ENCODE measurements around the gene TMEM59L. TPM values are rescaled to one million over a fixed set of nuclear protein-coding genes. Genes with fewer than 3 reads are reported as not detected.

Gene TMEM59L
- total and polyA plus RNA-seq, 9 of the 15 experiments (the other 6 are each of a cell fraction or from before 2014, with no cell fraction given): 0.37 TPM; not detected in 8

- TF ChIP-seq REST (IDR thresholded peaks at IDR 0.05; ENCODE audit: borderline replicate concordance) (no peak), REST (CRISPR knock-in tag; IDR thresholded peaks at IDR 0.05; ENCODE audit: low read depth) (peak; percentile 64; the same call in 1 of the 2 replicates), CC2D1A (IDR thresholded peaks at IDR 0.05) (peak; percentile 43; the same call in 1 of the 2 replicates), ZBTB33 (CRISPR knock-in tag; IDR thresholded peaks at IDR 0.05) (no peak), ZBTB9 (CRISPR knock-in tag; IDR thresholded peaks at IDR 0.05) (0 out of 2 replicates have a peak, but pooled peaks have one; percentile 32), NFIX (CRISPR knock-in tag; IDR thresholded peaks at IDR 0.05; ENCODE audit: low read depth) (no peak), GABPB1 (CRISPR knock-in tag; IDR thresholded peaks at IDR 0.05) (0 out of 2 replicates have a peak, but pooled peaks have one; percentile 23), MAZ (CRISPR knock-in tag; conservative IDR thresholded peaks at IDR 0.05 in 1 of 2, IDR thresholded peaks at IDR 0.05 in 1 of 2) (peak in 1 of 2 experiments; percentile 44; a peak in 2 of 4 replicates), ZNF764 (CRISPR knock-in tag; IDR thresholded peaks at IDR 0.05; ENCODE audit: low read depth) (no peak), HEY1 (CRISPR knock-in tag; IDR thresholded peaks at IDR 0.05; ENCODE audit: borderline replicate concordance) (no peak), TRIM28 (IDR thresholded peaks at IDR 0.05) (no peak), TFAP4 (CRISPR knock-in tag; IDR thresholded peaks at IDR 0.05; ENCODE audit: borderline replicate concordance) (peak; percentile 34; the same call in 1 of the 2 replicates)
- TF ChIP-seq, protein P1, sequence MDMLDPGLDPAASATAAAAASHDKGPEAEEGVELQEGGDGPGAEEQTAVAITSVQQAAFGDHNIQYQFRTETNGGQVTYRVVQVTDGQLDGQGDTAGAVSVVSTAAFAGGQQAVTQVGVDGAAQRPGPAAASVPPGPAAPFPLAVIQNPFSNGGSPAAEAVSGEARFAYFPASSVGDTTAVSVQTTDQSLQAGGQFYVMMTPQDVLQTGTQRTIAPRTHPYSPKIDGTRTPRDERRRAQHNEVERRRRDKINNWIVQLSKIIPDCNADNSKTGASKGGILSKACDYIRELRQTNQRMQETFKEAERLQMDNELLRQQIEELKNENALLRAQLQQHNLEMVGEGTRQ (CRISPR knock-in tag; IDR thresholded peaks at IDR 0.05): peak; percentile 38; the same call in 1 of the 2 replicates
Observed at GRCh38 chr19:18636183-18636968, 23.7 kb downstream of the TMEM59L start (continued).
